ES-I3 (cell line): ENCODE data around the gene MXI1.
A peak's percentile ranks its signal among the peaks of the same experiment; 100 is the strongest.

Source experiments
- H3K36me3 ChIP-seq: 2 replicates; pipeline ENCODE4 v1.6.1; 2013; ENCODE audit warnings: mild to moderate bottlenecking, low read length, control low read depth, moderate library complexity; ENCODE audit not compliant: insufficient read depth
- H3K4me1 ChIP-seq: 2 replicates; pipeline ENCODE4 v1.6.1; 2013; ENCODE audit warnings: mild to moderate bottlenecking, control low read depth, low read length; ENCODE audit not compliant: insufficient read depth
- H3K9ac ChIP-seq: 2 replicates; pipeline ENCODE4 v1.6.1; 2013; ENCODE audit warnings: low read depth, mild to moderate bottlenecking, low read length, moderate library complexity
- H3K9me3 ChIP-seq: 2 replicates; pipeline ENCODE4 v1.6.1; 2013; ENCODE audit warnings: mild to moderate bottlenecking, low read length, moderate library complexity; ENCODE audit not compliant: control insufficient read depth, insufficient read depth

Gene MXI1

GRCh38 chr10:110305767-110306451, 98.5 kb downstream of the MXI1 start:
- H3K9ac ChIP-seq = peak overlapping the region; percentile 88; the same call in 1 of the 2 replicates

DNA sequence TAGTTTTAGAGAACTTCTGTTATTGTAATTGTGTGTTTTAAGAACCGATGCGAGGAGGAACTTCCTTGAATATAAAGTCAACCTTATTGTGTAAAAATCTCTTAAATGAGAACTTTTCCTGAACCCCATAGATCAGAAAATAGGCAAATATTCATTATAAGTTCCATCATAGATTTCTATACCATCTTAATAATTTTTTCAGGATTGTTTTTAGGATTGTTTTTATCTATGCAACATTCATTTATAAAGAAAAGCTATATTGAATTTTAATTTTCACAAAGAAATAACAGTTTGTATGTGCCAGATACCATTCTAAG, 99.0 kb downstream of the MXI1 start:
- Histone ChIP-seq H3K4me1 (peaks cover 15% of the 10 kb centered on the region), H3K9me3 (no peaks in the 10 kb centered on the region), H3K36me3 (peaks cover 15% of the 10 kb centered on the region), H3K9ac (0 out of 2 replicates have a peak overlapping the region, but pooled peaks have one; percentile 88)

More at GRCh38 chr10:110305767-110306451, 98.5 kb downstream of the MXI1 start:
- Histone ChIP-seq H3K36me3 (peaks cover 18% of the 10 kb centered on the region), H3K4me1 (peaks cover 11% of the 10 kb centered on the region), H3K9me3 (no peaks in the 10 kb centered on the region)

DNA sequence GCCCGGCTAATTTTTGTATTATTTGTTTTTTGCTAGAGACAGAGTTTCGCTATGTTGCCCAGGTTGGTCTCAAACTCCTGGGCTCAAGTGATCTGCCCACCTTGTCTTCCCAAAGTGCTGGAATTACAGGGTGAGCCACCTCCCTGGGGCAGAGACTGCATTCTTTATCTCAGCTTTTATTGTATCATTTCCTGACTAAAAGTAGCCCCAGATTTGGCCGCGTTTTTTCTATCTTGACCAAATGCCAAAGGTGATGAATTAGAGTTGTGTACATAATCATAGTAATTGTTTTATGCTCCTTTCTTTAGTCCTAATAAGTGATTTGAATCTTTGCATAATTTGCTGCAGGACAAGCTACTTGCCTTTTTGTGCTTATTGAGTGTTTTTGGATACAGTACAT, 100.4 kb downstream of the MXI1 start:
- no peak overlapping the region for H3K9ac ChIP-seq
- H3K9me3 ChIP-seq = no peaks in the 10 kb centered on the region
- peaks cover under 1% of the 10 kb centered on the region for H3K36me3 ChIP-seq
- H3K4me1 ChIP-seq = peaks cover 19% of the 10 kb centered on the region

GRCh38 chr10:110310741-110311140, 103.3 kb downstream of the MXI1 start:
- Histone ChIP-seq H3K4me1 (peaks cover 13% of the 10 kb centered on the region), H3K9me3 (no peaks in the 10 kb centered on the region), H3K36me3 (no peaks in the 10 kb centered on the region), H3K9ac (no peak overlapping the region)

GRCh38 chr10:110311357-110311949, 104.0 kb downstream of the MXI1 start:
- Histone ChIP-seq H3K9me3 (no peaks in the 10 kb centered on the region), H3K36me3 (no peaks in the 10 kb centered on the region), H3K9ac (no peak overlapping the region), H3K4me1 (peaks cover 13% of the 10 kb centered on the region)

DNA sequence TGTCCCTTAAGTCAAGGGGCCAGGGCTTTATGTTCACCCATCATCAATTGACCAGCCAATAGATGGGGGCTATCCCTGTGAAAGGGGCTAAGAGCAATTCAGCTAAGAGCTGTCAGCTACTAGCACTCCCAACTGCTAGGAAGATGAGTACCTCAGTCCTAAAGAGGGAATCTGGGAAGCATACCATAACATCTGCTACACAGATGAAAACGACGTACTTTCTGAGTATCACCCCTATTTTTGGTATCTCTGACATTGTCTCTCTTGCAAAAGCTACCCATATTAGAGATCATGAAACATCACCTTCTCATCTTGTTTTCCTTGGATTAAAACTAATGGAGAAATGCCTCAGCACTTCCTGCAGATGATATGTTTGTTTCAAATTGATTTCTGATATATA, 104.8 kb downstream of the MXI1 start:
- no peaks in the 10 kb centered on the region for H3K9me3 ChIP-seq
- H3K36me3 ChIP-seq = no peaks in the 10 kb centered on the region
- peaks cover 13% of the 10 kb centered on the region for H3K4me1 ChIP-seq
- no peak overlapping the region for H3K9ac ChIP-seq

GRCh38 chr10:110313674-110314073, 106.3 kb downstream of the MXI1 start:
- Histone ChIP-seq H3K36me3 (no peaks in the 10 kb centered on the region), H3K9ac (no peak overlapping the region), H3K4me1 (peaks cover 17% of the 10 kb centered on the region), H3K9me3 (no peaks in the 10 kb centered on the region)

- 0 out of 2 replicates have a peak, but pooled peaks cover 7% of the 10 kb centered on the region for H3K4me1 ChIP-seq
- H3K9me3 ChIP-seq = peaks cover 5% of the 10 kb centered on the region; the same call in 1 of the 2 replicates
- H3K36me3 ChIP-seq = no peaks in the 10 kb centered on the region
- H3K9ac ChIP-seq = no peak overlapping the region
These were observed 110.8 kb downstream of the MXI1 start for GRCh38 chr10:110317866-110318850.

DNA sequence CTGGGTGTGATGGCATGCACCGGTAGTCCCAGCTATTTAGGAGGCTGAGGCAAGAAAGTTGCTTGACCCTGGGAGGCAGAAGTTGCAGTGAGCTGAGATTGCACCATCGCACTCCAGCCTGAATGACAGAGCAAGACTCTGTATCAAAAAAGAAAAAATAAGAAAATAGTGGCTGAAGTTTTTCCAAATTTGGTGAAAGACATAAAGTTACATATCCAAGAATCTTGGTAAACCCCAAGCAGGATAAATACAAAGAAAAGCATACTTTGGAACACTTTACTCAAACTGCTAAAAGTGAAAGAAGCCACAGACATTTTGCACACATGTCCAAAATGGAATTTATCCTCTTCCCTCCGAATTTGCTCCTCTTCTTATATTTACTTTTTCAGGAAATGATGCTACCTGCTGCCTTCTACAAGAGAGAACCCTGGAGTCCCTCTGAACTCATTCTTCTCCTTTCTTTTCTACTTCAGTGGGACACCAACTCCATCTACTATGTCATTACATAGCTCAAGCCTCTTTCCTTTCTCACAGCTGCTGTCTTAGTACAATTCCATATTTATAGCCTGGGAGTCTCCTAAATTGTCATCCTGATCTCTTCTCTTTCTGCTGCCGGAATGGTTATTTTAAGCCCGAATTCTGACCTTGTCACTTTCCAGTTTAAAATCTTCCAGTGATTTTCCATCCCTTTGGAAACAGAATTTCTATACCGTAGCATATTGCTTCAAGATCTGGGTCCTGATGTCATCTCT, 114.6 kb downstream of the MXI1 start:
- Histone ChIP-seq H3K36me3 (no peaks in the 10 kb centered on the region), H3K4me1 (0 out of 2 replicates have a peak, but pooled peaks cover 7% of the 10 kb centered on the region), H3K9me3 (peaks cover 5% of the 10 kb centered on the region; the same call in 1 of the 2 replicates)

DNA sequence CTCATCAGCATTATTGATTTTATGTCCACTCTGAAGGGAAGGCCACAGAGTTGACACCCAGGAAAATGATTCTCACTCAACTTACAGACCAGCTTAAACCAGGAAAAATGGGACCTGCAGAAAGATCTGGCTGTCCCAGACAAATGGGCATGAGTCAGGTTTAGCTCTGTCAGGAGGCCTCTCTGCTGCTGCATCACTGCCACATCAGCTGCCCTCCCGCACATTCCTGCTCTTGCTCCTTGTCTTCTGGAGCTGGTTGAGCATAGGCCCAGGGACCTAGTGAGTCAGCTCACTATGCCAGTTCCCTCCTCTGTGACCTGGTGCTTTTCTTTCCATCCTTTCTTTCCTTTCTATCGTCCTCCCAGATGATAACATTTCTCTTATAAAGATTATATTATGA, 116.1 kb downstream of the MXI1 start:
- peaks cover 5% of the 10 kb centered on the region; the same call in 1 of the 2 replicates for H3K9me3 ChIP-seq
- 0 out of 2 replicates have a peak, but pooled peaks cover 5% of the 10 kb centered on the region for H3K4me1 ChIP-seq
- no peak overlapping the region for H3K9ac ChIP-seq
- no peaks in the 10 kb centered on the region for H3K36me3 ChIP-seq

More for the DNA sequence above, 114.6 kb downstream of the MXI1 start:
- no peak overlapping the region for H3K9ac ChIP-seq

- peaks cover 5% of the 10 kb centered on the region; the same call in 1 of the 2 replicates for H3K9me3 ChIP-seq
- no peak overlapping the region for H3K9ac ChIP-seq
- no peaks in the 10 kb centered on the region for H3K36me3 ChIP-seq
- H3K4me1 ChIP-seq = no peaks in the 10 kb centered on the region
These were observed 116.9 kb downstream of the MXI1 start for GRCh38 chr10:110324201-110324804.

DNA sequence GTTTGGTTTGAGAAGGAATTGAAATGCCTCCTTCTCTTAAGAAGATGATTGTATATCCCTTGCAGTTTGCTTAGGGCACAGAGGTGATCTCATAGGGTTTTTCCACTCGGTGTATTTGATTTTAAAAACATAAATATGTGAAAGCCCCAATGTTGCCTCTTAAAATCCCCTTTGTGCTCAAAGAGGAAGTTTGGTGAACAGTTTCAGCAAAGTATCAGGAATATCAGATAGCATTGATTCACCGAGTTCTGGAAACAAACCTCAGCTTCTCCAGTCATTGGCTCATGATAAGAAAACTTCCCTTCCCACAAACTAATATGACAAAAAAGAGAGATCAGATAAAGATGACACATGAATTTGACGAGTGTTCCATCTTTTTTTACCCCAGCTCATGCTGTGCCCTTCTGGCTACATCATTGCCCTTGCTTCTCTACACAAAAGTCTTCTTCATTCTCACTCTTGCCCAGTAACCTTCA, 117.4 kb downstream of the MXI1 start:
- Histone ChIP-seq H3K9ac (no peak overlapping the region), H3K4me1 (no peaks in the 10 kb centered on the region), H3K9me3 (peaks cover 5% of the 10 kb centered on the region; the same call in 1 of the 2 replicates), H3K36me3 (no peaks in the 10 kb centered on the region)

- Histone ChIP-seq H3K4me1 (no peaks in the 10 kb centered on the region), H3K9me3 (peaks cover 10% of the 10 kb centered on the region), H3K9ac (no peak overlapping the region), H3K36me3 (no peaks in the 10 kb centered on the region)
These were observed 119.1 kb downstream of the MXI1 start for GRCh38 chr10:110326351-110327032.
